Measurements from ENCODE around the gene NLGN4X. TPM values are rescaled to one million over a fixed set of nuclear protein-coding genes. Genes with fewer than 3 reads are reported as not detected.
"Not testable (repeated sequence)": the region's sequence is repeated elsewhere in the genome, so short reads cannot be mapped to it uniquely, and the experiment has no call there.

NLGN4X gene
- total and polyA plus RNA-seq, 2 donors = 1.3 to 20.0 TPM

GRCh38 chrX:5903586-5904190 is 325.0 kb downstream of the NLGN4X start:
- not testable (repeated sequence) for H3K27ac ChIP-seq (ENCODE audit: low read depth in 1 of 2, low read length in 1 of 2); H3K27me3 ChIP-seq (ENCODE audit: control insufficient read depth in 2 of 2, insufficient read depth in 1 of 2, low read length in 1 of 2); H3K4me3 ChIP-seq (ENCODE audit: low read length in 2 of 2); H3K9me3 ChIP-seq (ENCODE audit: control insufficient read depth in 2 of 2, insufficient read depth in 1 of 2, low read length in 1 of 2); H3K4me1 ChIP-seq (ENCODE audit: control insufficient read depth in 2 of 2, insufficient read depth in 2 of 2, low read length in 2 of 2); DNase-seq (ENCODE audit: low read depth in 6 of 9, low spot score in 9 of 9)
- WGBS = 90% methylated on average over 17 of the region's 18 CpGs
- peaks cover 4 to 24% of the 10 kb centered on the region in 2 donors for H3K36me3 ChIP-seq (ENCODE audit: control insufficient read depth in 2 of 2, insufficient read depth in 2 of 2, low read length in 1 of 2)

DNA sequence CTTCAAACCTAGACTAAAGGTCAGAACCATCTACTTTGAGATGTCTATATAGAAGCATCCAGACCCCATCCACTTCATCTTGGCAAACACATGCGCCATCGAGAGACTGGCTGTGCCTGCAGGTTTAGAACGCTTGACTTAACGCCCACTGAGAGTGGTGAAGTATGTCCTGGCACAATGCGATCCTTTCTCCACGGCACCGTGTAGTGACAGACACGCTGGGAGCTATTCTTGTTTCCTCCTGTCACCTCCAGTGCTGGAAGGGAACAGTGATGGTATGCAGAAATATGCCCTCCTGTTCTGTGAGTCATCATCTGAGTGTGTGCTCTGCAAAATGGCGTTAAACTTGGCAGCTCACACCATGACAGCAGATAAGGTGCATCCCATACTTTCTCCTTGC is 330.2 kb downstream of the NLGN4X start:
- no peaks in the 10 kb centered on the region for H3K4me1 ChIP-seq (ENCODE audit: control insufficient read depth in 2 of 2, insufficient read depth in 2 of 2, low read length in 2 of 2)
- DNase-seq (ENCODE audit: low read depth in 6 of 9, low spot score in 9 of 9) = no peak
- no peaks in the 10 kb centered on the region for H3K27me3 ChIP-seq (ENCODE audit: control insufficient read depth in 2 of 2, insufficient read depth in 1 of 2, low read length in 1 of 2)
- 98% methylated on average over 9 of the region's 9 CpGs for WGBS
- peaks cover 4 to 19% of the 10 kb centered on the region in 2 donors for H3K36me3 ChIP-seq (ENCODE audit: control insufficient read depth in 2 of 2, insufficient read depth in 2 of 2, low read length in 1 of 2)
- no peaks in the 10 kb centered on the region for H3K9me3 ChIP-seq (ENCODE audit: control insufficient read depth in 2 of 2, insufficient read depth in 1 of 2, low read length in 1 of 2)
- no peak overlapping the region for H3K27ac ChIP-seq (ENCODE audit: low read depth in 1 of 2, low read length in 1 of 2)
- H3K4me3 ChIP-seq (ENCODE audit: low read length in 2 of 2) = no peak overlapping the region

GRCh38 chrX:5891378-5891777 is 337.3 kb downstream of the NLGN4X start:
- Histone ChIP-seq H3K4me1 (ENCODE audit: control insufficient read depth in 2 of 2, insufficient read depth in 2 of 2, low read length in 2 of 2) (no peaks in the 10 kb centered on the region), H3K4me3 (ENCODE audit: low read length in 2 of 2) (no peak overlapping the region), H3K27me3 (ENCODE audit: control insufficient read depth in 2 of 2, insufficient read depth in 1 of 2, low read length in 1 of 2) (no peaks in the 10 kb centered on the region), H3K9me3 (ENCODE audit: control insufficient read depth in 2 of 2, insufficient read depth in 1 of 2, low read length in 1 of 2) (no peaks in the 10 kb centered on the region), H3K27ac (ENCODE audit: low read depth in 1 of 2, low read length in 1 of 2) (no peak overlapping the region), H3K36me3 (ENCODE audit: control insufficient read depth in 2 of 2, insufficient read depth in 2 of 2, low read length in 1 of 2) (peaks cover 0 to 16% of the 10 kb centered on the region in 2 donors)
- 93% methylated on average over 5 of the region's 5 CpGs for WGBS
- DNase-seq (ENCODE audit: low read depth in 6 of 9, low spot score in 9 of 9) = no peak

DNA sequence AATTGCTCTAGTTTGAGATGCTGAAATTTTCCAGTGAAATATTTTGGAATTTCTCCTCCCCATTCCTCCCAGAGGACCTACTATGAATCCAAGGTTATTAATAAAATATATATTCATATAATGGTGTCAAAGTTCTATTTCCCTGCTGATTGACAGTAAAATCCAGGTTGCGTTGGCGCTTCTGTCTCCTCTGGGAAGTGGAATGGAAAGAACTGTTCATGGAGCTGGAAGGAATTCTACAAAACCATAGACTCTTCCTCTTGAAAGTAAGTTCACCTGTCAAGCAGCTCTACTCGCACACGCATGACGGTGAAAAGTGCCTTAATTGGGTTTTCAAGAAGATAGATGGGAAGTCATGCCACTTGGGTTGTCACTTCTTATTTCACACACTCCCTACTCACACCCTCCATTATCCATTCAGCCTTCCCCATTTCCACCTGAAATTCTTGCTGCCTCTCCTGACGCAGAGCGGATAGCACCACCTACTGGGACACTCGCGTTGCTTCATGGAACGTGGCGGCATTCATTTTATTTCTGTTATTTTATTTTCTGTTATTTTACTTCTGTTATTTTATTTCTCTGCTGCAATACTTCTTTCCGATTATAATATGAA is 351.6 kb downstream of the NLGN4X start:
- 40% methylated on average over 12 of the region's 12 CpGs for WGBS
- no peak for DNase-seq (ENCODE audit: low read depth in 6 of 9, low spot score in 9 of 9)

GRCh38 chrX:5870238-5870637 is 358.4 kb downstream of the NLGN4X start:
- no peak for DNase-seq (ENCODE audit: low read depth in 6 of 9, low spot score in 9 of 9)
- H3K27me3 ChIP-seq (ENCODE audit: control insufficient read depth in 2 of 2, insufficient read depth in 1 of 2, low read length in 1 of 2) = no peaks in the 10 kb centered on the region
- no peak overlapping the region for H3K4me3 ChIP-seq (ENCODE audit: low read length in 2 of 2)
- no peak overlapping the region for H3K27ac ChIP-seq (ENCODE audit: low read depth in 1 of 2, low read length in 1 of 2)
- H3K4me1 ChIP-seq (ENCODE audit: control insufficient read depth in 2 of 2, insufficient read depth in 2 of 2, low read length in 2 of 2) = no peaks in the 10 kb centered on the region
- no peaks in the 10 kb centered on the region for H3K9me3 ChIP-seq (ENCODE audit: control insufficient read depth in 2 of 2, insufficient read depth in 1 of 2, low read length in 1 of 2)
- no peaks in the 10 kb centered on the region for H3K36me3 ChIP-seq (ENCODE audit: control insufficient read depth in 2 of 2, insufficient read depth in 2 of 2, low read length in 1 of 2)
- 71% methylated on average over 3 of the region's 3 CpGs for WGBS

More for the DNA sequence above, 351.6 kb downstream of the NLGN4X start:
- Histone ChIP-seq H3K4me3 (ENCODE audit: low read length in 2 of 2) (no peak overlapping the region), H3K36me3 (ENCODE audit: control insufficient read depth in 2 of 2, insufficient read depth in 2 of 2, low read length in 1 of 2) (no peaks in the 10 kb centered on the region), H3K9me3 (ENCODE audit: control insufficient read depth in 2 of 2, insufficient read depth in 1 of 2, low read length in 1 of 2) (no peaks in the 10 kb centered on the region), H3K27me3 (ENCODE audit: control insufficient read depth in 2 of 2, insufficient read depth in 1 of 2, low read length in 1 of 2) (no peaks in the 10 kb centered on the region), H3K27ac (ENCODE audit: low read depth in 1 of 2, low read length in 1 of 2) (no peak overlapping the region), H3K4me1 (ENCODE audit: control insufficient read depth in 2 of 2, insufficient read depth in 2 of 2, low read length in 2 of 2) (no peaks in the 10 kb centered on the region)

GRCh38 chrX:5869786-5870185 is 358.9 kb downstream of the NLGN4X start:
- Histone ChIP-seq H3K36me3 (ENCODE audit: control insufficient read depth in 2 of 2, insufficient read depth in 2 of 2, low read length in 1 of 2) (no peaks in the 10 kb centered on the region), H3K27ac (ENCODE audit: low read depth in 1 of 2, low read length in 1 of 2) (no peak overlapping the region), H3K4me1 (ENCODE audit: control insufficient read depth in 2 of 2, insufficient read depth in 2 of 2, low read length in 2 of 2) (no peaks in the 10 kb centered on the region), H3K4me3 (ENCODE audit: low read length in 2 of 2) (no peak overlapping the region), H3K9me3 (ENCODE audit: control insufficient read depth in 2 of 2, insufficient read depth in 1 of 2, low read length in 1 of 2) (no peaks in the 10 kb centered on the region), H3K27me3 (ENCODE audit: control insufficient read depth in 2 of 2, insufficient read depth in 1 of 2, low read length in 1 of 2) (no peaks in the 10 kb centered on the region)
- WGBS = 98% methylated on average over 7 of the region's 7 CpGs
- no peak for DNase-seq (ENCODE audit: low read depth in 6 of 9, low spot score in 9 of 9)

DNA sequence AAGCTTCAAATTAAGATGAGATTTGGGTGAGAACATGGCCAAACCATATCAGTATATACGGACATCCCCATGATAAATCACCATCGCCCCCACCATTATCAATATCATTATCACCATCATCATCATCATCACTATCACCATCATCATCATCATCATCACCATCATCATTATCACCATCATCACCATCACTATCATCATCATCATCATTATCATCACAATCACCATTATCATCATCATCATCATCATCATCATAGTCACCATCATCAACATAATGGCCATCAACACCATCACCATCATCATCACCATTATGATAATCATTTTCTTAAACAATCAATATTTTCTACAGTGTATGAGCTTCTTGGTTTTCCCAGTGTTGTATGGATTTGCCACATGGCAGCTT is 360.9 kb downstream of the NLGN4X start:
- H3K27me3 ChIP-seq (ENCODE audit: control insufficient read depth in 2 of 2, insufficient read depth in 1 of 2, low read length in 1 of 2) = no peaks in the 10 kb centered on the region
- no peaks in the 10 kb centered on the region for H3K9me3 ChIP-seq (ENCODE audit: control insufficient read depth in 2 of 2, insufficient read depth in 1 of 2, low read length in 1 of 2)
- no peak overlapping the region for H3K27ac ChIP-seq (ENCODE audit: low read depth in 1 of 2, low read length in 1 of 2)
- H3K36me3 ChIP-seq (ENCODE audit: control insufficient read depth in 2 of 2, insufficient read depth in 2 of 2, low read length in 1 of 2) = no peaks in the 10 kb centered on the region
- no peak overlapping the region for H3K4me3 ChIP-seq (ENCODE audit: low read length in 2 of 2)
- WGBS = 96% methylated on average over 2 of the region's 2 CpGs
- H3K4me1 ChIP-seq (ENCODE audit: control insufficient read depth in 2 of 2, insufficient read depth in 2 of 2, low read length in 2 of 2) = no peaks in the 10 kb centered on the region
- DNase-seq (ENCODE audit: low read depth in 6 of 9, low spot score in 9 of 9) = no peak

GRCh38 chrX:5857232-5857631 is 371.4 kb downstream of the NLGN4X start:
- Histone ChIP-seq H3K27me3 (ENCODE audit: control insufficient read depth in 2 of 2, insufficient read depth in 1 of 2, low read length in 1 of 2) (no peaks in the 10 kb centered on the region), H3K27ac (ENCODE audit: low read depth in 1 of 2, low read length in 1 of 2) (no peak overlapping the region), H3K4me3 (ENCODE audit: low read length in 2 of 2) (no peak overlapping the region), H3K9me3 (ENCODE audit: control insufficient read depth in 2 of 2, insufficient read depth in 1 of 2, low read length in 1 of 2) (no peaks in the 10 kb centered on the region), H3K4me1 (ENCODE audit: control insufficient read depth in 2 of 2, insufficient read depth in 2 of 2, low read length in 2 of 2) (no peaks in the 10 kb centered on the region), H3K36me3 (ENCODE audit: control insufficient read depth in 2 of 2, insufficient read depth in 2 of 2, low read length in 1 of 2) (no peaks in the 10 kb centered on the region)
- DNase-seq (ENCODE audit: low read depth in 6 of 9, low spot score in 9 of 9) = no peak
- WGBS = 50% methylated on average over 6 of the region's 6 CpGs

DNA sequence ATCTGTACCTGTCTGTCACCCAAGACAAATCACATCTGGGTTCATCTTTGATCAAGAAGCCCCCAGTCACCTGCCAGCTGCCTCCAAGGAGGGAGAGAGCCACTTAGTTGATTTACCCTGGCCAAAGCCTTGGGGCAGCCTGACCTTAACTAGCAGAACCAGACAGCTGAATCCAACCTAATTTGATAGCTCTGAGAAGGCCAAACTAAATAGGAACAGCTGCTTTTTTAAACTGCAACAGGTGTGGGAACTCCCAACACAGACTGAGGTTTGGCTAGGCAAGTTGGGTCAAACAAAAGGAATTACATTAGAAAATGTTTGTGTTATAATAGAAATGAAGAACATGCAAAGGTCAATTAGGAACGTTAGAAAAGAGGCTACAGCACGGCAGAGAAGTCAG is 375.7 kb downstream of the NLGN4X start:
- H3K36me3 ChIP-seq (ENCODE audit: control insufficient read depth in 2 of 2, insufficient read depth in 2 of 2, low read length in 1 of 2) = no peaks in the 10 kb centered on the region
- H3K4me1 ChIP-seq (ENCODE audit: control insufficient read depth in 2 of 2, insufficient read depth in 2 of 2, low read length in 2 of 2) = no peaks in the 10 kb centered on the region
- WGBS = 86% methylated on average over 2 of the region's 2 CpGs
- H3K27me3 ChIP-seq (ENCODE audit: control insufficient read depth in 2 of 2, insufficient read depth in 1 of 2, low read length in 1 of 2) = no peaks in the 10 kb centered on the region
- H3K4me3 ChIP-seq (ENCODE audit: low read length in 2 of 2) = no peak overlapping the region
- no peaks in the 10 kb centered on the region for H3K9me3 ChIP-seq (ENCODE audit: control insufficient read depth in 2 of 2, insufficient read depth in 1 of 2, low read length in 1 of 2)
- DNase-seq (ENCODE audit: low read depth in 6 of 9, low spot score in 9 of 9) = no peak
- no peak overlapping the region for H3K27ac ChIP-seq (ENCODE audit: low read depth in 1 of 2, low read length in 1 of 2)

Measured in thymus (tissue), 11 donors.